NCI-H187 (cell line): Measurements from ENCODE around the gene NUP133.
"Not testable (repeated sequence)": the region's sequence is repeated elsewhere in the genome, so short reads cannot be mapped to it uniquely, and the experiment has no call there.

Experiments
- DNase-seq, 2 experiments: peaks; one replicate each; lab custom pipeline; 2025; lab: John Stamatoyannopoulos, UW

Gene NUP133

DNA sequence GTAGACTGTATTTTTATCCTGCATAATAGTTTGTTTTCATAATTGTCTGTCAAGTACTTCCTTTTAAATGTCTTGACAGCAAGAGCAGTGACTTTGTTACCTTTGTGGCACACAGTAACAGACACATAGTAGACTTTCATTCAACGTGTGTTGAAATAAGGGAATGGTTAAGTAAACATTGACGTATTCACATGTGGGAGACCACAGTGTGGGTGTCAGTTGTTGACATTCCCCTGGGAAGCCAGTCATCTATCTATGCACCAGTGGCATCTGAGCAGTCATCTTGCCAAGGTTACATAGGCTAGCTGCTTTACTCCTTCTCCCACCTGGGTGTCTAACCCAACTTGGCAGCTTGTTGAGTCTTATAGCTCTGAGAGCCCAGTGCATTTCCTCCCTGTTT, 1.4 kb upstream of the NUP133 start:
- DNase-seq, result no peak

DNA sequence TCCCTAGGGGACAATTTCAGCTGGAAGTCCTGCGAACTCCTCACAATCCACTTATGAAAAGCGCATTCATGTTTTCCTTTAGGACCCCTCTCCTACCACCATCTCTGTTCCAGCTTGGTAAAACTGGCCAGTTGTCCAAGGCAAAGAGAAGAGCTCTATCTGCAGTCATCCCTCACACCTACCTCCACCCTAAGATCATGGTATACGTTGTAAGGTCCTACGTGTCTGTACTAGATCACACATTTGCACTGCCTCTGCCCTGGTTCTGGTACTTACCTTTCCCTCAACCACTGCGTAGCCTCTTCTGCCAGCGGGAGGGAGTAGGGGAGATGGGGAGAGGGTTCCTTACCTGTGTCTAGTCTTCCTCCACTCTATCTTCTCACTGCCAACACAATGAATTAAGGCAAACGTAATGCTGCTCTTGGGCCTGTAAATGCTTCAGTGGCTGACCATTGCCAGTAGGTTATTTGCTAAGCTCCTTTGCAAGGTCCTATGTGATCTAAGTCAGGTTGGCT, 739 bp upstream of the NUP133 start:
- DNase-seq, result no peak

DNA sequence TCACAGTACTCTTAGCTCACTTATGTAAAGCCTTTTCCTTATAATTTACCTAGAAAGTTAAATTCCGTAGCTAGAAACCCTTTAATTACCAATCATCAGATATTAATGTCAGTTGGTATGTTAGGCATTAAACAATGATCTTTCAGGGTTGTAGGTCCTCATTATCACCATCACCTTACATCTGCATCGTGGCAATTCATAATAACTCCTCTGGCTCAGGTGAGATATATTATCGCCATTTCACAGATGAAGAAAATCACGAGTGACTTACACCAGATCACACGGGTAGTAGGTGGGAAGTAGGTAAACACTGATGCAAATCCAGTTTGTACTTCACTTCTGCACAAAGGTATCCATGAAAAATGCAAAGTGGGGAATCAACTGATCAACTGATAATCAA, 639 bp downstream of the NUP133 start:
- DNase-seq, result no peak

DNA sequence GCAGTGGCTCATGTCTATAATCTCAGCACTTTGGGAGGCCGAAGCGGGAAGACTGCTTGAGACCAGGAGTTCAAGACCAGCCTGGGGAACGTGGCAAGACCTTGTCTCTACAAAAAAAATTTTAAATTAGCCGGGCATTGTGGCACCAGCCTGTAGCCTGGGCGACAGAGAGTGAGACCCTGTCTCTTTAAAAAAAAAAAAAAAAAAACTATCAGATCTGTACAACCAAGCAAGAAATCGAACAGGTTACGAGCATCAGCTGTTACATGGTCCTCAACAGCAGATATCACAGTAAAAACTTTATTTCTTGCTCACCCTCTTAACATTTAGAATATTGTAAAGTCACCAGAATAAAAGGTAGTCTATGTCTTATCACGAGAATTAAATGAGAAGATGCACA, 1.5 kb downstream of the NUP133 start:
- no peak for DNase-seq

DNA sequence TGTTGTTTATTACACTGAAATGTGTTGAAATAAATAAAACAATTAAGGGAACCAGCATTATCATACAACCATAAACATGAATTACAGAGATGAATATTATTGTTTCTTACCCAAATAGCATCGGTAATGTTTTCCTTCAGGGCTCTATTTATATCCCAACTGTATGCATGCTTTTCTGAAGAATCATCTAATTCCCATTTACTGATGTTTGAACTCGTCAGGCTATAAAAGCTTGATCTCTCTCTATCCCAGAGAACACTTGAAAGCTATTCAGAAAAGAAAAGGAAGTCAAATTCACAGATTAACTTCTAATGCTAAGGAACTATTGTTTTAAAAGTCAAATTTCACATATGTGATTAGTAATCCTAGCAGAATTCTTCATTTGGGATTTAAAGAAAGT, 12.4 kb downstream of the NUP133 start:
- no peak for DNase-seq

- DNase-seq, result no peak
Observed at GRCh38 chr1:229487181-229487580, 21.0 kb downstream of the NUP133 start.

- DNase-seq, result no peak
Observed at GRCh38 chr1:229485318-229485717, 22.8 kb downstream of the NUP133 start.

- no peak for DNase-seq
Observed at GRCh38 chr1:229482511-229482910, 25.6 kb downstream of the NUP133 start.

GRCh38 chr1:229480495-229480894, 27.6 kb downstream of the NUP133 start:
- DNase-seq, result no peak

DNA sequence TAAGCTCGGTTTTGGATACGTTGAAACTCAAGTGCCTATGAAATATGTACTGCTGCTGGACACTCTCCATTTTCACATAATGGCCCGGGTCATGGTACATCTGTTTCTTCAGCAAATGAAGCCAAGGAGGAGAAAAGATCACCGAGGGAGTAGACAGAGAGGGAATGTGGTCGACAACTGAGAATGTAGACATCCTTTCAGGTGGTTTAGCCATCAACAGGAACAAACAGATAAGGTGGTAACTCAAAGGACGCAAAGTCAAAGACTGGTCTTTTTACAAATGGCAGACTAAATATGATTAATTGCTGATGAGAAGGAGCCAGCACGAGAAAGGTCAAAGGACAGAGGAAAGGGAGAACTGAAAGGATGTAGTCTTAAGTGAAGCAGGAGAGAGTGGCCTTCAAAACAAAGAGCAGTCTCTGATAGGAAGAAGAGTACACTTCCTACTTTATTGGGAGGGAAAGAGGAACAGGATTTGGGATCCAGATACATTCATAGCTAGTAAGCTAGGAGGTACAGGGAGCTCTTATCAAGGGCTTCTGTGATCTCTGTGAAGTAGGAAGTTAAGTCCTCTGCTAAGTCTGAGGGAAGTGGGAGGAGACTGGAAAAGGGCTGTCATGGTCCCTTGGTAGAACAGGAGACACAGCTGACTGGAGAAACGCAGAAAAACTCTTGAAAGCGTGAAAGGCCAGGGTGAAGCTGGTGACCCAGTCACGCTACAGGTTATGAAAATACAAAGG, 28.3 kb downstream of the NUP133 start:
- DNase-seq, result no peak

- DNase-seq, result no peak
Observed at GRCh38 chr1:229478852-229479251, 29.3 kb downstream of the NUP133 start.

DNA sequence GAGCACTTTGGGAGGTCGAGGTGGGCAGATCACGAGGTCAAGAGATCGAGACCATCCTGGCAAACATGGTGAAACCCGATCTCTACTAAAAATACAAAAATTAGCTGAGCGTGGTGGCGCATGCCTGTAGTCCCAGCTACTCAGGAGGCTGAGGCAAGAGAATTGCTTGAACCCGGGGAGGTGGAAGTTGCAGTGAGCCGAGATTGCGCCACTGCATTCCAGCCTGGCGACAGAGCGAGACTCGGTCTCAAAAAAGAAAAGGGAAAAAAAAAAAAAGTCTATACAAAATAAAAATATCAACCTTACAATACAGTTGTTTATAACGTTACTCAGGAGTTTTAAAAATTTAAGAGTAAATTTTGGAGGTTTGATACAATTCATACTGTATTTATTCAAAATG, 32.3 kb downstream of the NUP133 start:
- DNase-seq, result not testable (repeated sequence)

- DNase-seq, result no peak
Observed at GRCh38 chr1:229474509-229474908, 33.6 kb downstream of the NUP133 start.

DNA sequence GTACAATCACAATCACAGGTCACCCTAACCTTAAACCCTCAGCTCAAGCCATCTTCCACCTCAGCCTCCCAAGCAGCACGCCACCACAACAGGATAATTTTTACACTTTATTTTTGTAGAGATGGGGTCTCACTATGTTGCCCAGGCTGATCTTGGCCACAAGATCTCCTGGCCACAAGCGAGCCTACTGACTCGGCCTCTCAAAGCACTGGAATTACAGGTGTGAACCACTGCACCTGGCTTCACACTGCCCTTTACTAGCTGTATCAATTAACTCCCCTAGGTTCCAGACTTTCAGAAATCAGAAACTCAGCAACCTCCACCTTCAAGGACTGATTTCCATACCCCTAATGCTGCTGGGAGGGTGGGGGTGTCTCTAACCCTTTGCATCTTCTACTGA, 37.0 kb downstream of the NUP133 start:
- no peak for DNase-seq

- DNase-seq, result no peak
Observed at GRCh38 chr1:229470406-229471043, 37.6 kb downstream of the NUP133 start.

GRCh38 chr1:229466887-229467286, 41.3 kb downstream of the NUP133 start:
- DNase-seq, result no peak

DNA sequence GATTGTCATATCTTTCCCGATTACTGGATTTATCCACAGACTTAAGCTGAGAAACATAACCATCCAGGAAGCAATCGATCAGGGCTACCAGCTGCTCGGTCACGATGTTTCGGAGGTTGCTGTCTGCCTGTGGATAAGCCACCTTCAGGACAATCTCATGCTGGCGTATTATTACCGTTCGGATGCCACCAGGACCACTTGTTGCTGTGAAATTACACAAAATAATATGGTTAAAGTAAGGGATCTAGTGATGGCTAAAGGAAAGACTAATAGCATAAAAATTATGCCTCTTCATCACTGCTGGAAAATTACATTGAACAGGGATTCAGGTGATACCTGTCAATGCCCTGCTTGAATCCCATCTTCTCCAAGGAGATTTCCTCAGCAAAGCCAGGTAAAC, 43.5 kb downstream of the NUP133 start:
- DNase-seq, result no peak

DNA sequence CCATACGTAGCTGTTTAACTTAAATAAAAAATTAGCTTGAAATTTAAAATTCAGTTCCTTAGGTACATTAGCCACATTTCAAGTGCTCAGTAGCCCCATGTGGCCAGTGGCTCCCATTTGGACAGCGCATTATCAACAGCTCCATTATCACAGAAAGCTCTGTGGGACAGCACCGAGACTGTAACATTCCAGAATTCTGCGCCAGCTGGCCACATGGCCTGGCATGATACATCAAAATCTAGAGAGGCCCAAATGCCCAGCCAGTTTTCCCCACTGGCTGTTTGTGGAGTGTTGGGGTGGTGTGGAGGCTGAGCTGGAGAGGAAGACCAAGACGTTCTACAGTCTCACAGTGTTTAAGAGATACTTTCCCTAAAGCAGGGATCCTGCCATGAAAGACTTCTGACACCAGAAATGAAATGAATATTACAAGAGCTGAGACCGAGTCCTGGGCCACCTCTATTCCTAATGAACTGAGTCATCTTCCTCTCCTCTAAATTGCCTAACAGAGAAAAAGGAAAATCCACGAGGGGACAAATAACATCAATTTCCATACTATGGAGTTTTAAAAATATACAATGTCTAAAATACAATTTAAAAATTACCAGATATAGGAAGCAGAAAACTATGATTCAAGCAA, 47.0 kb downstream of the NUP133 start:
- DNase-seq, result no peak

GRCh38 chr1:229459815-229460214, 48.3 kb downstream of the NUP133 start:
- no peak for DNase-seq

GRCh38 chr1:229457436-229457835, 50.7 kb downstream of the NUP133 start:
- DNase-seq, result no peak

GRCh38 chr1:229456016-229456415, 52.1 kb downstream of the NUP133 start:
- no peak for DNase-seq

DNA sequence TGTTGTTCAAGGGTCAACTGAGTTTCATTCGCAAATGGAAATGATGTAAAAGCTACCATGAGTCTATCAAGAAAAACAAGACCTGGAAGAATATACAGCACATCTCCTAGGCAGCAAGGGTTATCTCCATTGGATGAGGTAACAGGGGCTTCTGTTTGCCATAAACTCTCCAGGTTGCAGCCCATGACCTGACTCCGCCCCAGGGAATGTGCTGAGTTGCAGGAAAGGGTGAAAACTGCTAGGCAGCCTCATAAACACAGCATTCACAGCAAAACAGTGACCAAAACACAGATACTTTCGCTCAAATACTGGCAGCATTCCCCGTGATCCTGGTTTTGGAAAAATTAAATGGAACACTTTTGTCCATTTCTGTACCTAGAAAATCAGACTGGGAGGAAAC, 54.1 kb downstream of the NUP133 start:
- no peak for DNase-seq
